Stimulated activated CD8-positive, alpha-beta memory T cell treated with anti-CD3 and anti-CD28 coated beads, Interleukin-7, amount 100 ng/mL, for 24 hours (primary cell): Measurements from ENCODE around the gene PTX4.

Experiments used
- DNase-seq: peaks from one replicate; pipeline ENCODE4 v3.0.0-alpha.2; 2020; ENCODE audit warnings: low read depth

The PTX4 gene

GRCh38 chr16:1524366-1524765 is 35.6 kb upstream of the PTX4 start:
- no peak for DNase-seq

DNA sequence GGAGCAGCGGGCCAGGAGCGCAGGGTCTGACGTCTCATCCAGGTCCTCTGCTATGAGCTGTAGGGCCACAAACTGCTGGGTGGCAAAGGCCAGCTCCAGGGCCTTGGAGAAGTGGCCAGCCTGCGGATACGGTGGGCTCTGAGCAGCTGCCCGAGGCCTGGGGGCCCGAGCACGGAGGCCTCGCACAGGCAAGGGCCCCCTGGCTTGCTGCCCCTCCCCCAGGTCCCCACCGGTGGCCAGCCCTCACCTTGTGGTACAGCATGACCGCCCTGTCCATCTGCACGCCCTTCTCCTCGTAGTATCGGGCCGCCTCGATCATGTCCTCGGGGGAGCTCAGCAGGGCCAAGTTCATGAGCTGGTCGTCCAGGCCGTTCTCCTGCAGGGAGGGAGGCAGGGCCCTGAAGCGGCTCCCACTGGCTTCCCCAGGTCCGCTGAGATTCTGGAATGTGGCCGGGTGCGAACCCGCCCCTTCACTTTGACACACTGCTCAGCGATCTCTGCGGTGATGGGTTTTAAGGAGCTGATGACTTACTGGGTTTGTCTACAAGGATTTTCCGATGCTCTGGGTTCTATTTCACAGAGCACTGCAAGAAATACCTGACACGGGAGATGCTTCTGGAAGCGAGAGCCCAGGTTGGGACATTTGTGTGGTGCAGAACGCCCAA is 35.0 kb upstream of the PTX4 start:
- no peak for DNase-seq

GRCh38 chr16:1520461-1520860 is 31.7 kb upstream of the PTX4 start:
- DNase-seq = no peak

- DNase-seq = no peak
These were observed 31.1 kb upstream of the PTX4 start for GRCh38 chr16:1519831-1520230.

DNA sequence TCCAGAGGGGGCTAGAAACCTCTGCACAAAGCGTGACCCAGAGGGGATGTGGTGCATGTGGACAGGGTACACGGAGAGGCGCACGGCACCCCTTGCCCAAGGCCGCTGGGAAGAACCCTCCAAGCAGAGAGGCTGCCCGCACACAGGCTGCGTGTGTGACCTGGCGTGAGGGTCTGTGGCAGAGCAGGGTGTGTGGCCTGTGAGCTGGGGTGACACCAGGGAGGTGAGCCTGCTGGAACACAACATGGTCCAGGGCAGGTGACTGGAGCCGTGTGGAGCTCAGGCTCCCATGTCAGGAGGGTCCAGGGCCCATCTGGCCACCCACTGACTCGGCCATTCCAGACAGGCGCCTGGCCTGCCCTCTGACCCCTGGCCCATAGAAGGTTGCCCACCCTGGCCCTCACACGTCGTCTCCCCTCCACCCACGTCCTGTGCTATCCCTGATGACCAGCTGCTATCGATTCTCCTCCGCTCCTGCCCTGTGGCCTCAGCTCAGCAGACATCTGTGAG is 29.9 kb upstream of the PTX4 start:
- DNase-seq = no peak

DNA sequence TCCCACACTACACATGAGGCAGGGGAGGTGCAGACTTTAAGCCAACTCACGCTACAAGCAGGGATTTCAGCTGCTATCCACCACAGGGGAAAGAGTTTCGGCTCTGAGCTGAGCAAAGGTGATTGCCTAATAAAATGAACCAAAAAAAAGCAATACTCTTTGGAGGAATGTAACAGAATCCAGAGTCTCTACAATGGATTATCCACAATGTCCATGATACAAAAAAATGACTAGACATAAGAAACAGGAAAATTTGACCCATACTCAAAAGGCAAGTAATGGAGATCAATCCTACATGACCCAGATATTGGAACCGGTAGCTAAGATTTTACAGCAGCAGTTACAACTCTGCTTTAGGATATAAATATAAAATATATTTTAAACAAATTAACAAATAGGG is 25.8 kb upstream of the PTX4 start:
- no peak for DNase-seq

- DNase-seq = no peak
These were observed 24.0 kb upstream of the PTX4 start for GRCh38 chr16:1512774-1513173.

GRCh38 chr16:1511662-1512569 is 23.2 kb upstream of the PTX4 start:
- DNase-seq = no peak

DNA sequence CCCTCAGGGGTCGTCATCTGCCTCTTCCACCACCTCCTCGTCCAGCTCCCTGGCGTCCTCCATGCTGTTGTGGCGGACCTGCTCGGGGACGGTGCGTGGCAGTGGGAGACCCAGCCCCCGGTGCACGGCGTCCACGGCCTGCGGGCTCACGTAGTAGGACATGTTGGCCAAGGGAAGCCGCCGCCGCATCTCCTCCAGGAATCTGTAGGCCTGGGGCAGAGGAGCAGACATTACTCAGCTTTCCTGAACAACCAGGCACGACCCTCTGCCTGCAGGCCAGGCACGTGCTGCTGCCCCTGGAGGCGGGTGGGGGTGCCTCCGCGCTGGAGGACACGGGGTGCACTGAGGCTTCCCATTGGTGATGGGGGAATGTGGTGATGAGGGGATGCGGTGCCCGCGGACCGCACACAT is 22.2 kb upstream of the PTX4 start:
- DNase-seq = no peak

DNA sequence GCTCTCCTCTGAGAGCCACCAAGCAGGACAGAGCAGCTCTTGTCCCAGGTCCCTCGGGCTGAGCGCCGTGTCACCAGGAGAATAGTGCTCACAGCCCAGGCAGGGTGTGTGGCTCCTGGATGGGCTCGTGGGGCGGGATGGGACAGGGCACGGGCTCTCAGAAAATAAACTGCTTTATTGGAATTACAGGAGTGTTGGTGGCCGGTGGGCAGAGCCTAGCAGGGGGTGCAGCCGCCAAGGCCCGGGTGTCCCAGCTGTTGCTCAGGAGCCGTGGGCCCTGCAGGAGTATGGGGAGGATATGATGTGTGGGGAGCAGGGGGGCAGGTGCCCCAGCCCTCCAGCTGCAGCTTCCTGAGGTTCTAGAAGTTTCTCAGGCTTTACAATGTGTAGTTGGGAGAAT is 21.5 kb upstream of the PTX4 start:
- no peak for DNase-seq

DNA sequence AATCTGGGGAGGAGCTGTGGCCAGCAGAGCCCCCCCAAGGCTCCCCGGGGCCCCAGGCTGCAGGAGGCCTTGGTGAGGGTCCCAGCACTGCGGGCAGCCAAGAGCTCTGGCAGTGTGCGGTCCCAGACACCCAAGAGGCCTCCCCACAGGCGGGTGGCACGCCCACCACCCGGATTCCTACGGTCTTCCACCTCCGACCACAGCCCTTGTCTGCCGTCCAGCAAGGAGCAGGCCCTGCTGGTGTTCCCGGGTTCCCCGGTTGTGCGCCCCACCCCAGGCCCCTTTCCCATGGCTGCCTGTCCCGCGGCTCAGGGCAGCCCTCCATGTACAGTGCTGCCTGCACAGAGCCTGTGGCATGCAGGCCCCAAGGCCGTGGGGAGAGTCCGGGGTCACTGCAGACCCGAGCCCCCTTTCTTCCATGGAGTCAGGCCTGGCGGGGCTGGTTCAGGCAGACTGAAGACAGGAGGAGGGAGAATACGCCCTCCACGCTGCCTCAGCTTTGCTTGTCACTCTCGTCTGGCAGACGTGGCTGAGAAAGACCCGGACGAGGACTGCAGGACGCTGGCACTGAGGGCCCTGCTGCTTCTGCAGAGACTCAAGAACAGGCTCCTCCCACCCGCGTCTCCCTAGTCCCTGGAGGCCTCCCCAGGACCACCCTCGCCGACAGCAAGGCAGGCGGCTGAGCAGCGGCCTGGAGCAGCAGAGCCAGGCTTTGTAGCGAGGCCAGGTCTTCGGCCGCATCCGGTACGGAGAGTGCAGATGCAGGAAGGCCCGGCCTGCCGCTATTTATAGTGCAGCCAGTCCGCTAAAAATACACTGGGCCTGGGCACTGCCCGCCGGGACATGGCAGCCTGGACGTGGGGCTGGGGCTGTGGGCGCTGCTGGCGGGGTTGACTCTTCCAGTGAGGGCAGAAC is 20.8 kb upstream of the PTX4 start:
- no peak for DNase-seq

GRCh38 chr16:1508494-1509187 is 19.9 kb upstream of the PTX4 start:
- DNase-seq = no peak

GRCh38 chr16:1506494-1507213 is 17.9 kb upstream of the PTX4 start:
- DNase-seq = no peak

GRCh38 chr16:1505912-1506311 is 17.2 kb upstream of the PTX4 start:
- DNase-seq = no peak

- DNase-seq = no peak
These were observed 16.5 kb upstream of the PTX4 start for GRCh38 chr16:1505073-1505844.

- no peak for DNase-seq
These were observed 14.6 kb upstream of the PTX4 start for GRCh38 chr16:1503110-1503955.

GRCh38 chr16:1502092-1503004 is 13.6 kb upstream of the PTX4 start:
- DNase-seq = no peak

DNA sequence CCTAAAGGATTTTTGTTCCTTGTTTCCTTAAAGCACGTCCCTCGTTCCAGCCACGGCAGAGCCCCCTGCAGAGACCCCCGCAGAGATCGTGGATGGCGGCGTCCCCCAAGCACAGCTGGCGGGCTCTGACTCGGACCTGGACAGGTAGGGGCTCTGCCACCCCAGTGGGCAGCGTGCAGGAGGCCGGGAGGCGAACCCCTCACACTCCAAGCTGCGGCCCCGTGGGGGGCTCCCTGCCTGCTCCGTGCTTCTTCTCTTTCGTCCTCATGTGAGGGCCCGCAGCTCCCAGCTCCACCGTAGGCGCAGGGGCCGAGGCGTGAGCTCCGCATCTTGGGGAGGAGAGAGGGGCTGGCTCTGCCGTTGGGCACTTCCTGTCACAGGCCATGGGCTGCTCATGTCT is 12.9 kb upstream of the PTX4 start:
- DNase-seq = no peak
